Rectal smooth muscle tissue (tissue), 1 donor: ENCODE results near the gene MYH9.
"Not testable (repeated sequence)": the region's sequence is repeated elsewhere in the genome, so short reads cannot be mapped to it uniquely, and the experiment has no call there.

Experiments used
- H3K27ac ChIP-seq: one replicate; pipeline ENCODE4 v1.7.0; 2013; ENCODE audit warnings: low read depth, low read length, inconsistent platforms
- H3K27me3 ChIP-seq: one replicate; pipeline ENCODE4 v1.7.0; 2013; ENCODE audit warnings: low read length; ENCODE audit not compliant: control insufficient read depth, insufficient read depth
- H3K36me3 ChIP-seq: one replicate; pipeline ENCODE4 v1.7.0; 2013; ENCODE audit warnings: low read length; ENCODE audit not compliant: control insufficient read depth, insufficient read depth
- H3K4me1 ChIP-seq: one replicate; pipeline ENCODE4 v1.7.0; 2013; ENCODE audit warnings: low read length; ENCODE audit not compliant: control insufficient read depth, insufficient read depth
- H3K4me3 ChIP-seq: one replicate; pipeline ENCODE4 v1.7.0; 2013; ENCODE audit warnings: low read length
- H3K9ac ChIP-seq: one replicate; pipeline ENCODE4 v1.7.0; 2013; ENCODE audit warnings: low read length

Gene MYH9

DNA sequence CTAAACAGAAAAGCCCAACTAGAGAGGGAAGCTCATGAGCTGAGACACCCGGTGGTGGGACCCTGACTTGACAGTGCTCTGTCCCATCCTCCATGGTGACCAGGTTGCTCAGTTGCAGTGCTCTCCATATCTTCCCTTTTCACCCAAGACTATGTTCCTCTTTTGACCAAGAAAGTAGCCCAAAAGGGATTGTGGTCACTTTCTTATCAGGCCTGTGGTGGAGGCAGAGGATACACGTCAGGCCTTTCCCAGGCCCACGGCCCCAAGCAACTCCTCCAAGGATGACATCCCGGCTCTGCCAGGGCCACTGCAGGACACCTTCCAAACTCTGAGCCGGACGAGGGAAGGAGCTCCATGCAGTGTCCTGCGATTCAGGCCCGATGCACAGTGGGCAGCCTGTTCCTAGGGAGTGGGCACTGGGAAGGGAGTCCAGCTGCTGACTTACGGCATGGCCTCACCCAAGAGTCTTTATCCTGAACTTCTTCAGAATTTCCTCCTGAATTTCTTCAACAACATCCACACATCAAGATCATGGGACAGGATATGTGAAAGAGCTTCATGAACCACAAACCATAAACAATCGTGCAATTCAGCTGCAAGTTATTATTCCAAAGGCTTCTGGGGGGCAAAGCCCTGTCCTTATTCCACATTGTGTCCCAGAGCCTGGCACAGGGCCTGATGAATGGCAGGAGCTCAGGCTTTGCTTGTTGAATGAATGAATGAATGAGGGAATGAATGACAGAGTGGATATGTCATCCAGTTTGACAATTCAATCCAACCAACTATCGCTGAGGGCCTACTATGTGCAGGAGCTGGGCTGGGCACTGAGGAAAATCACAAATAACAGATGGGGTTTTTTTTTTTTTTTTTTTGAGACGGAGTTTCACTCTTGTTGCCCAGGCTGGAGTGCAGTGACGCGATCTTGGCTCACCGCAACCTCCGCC is 36.0 kb upstream of the MYH9 start:
- Histone ChIP-seq H3K4me1 (peaks cover 8% of the 10 kb centered on the region), H3K27me3 (no peaks in the 10 kb centered on the region), H3K4me3 (no peak overlapping the region), H3K9ac (no peak overlapping the region), H3K27ac (no peak overlapping the region), H3K36me3 (no peaks in the 10 kb centered on the region)

GRCh38 chr22:36422287-36423014 is 34.7 kb upstream of the MYH9 start:
- H3K4me3 ChIP-seq = no peak overlapping the region
- H3K4me1 ChIP-seq = peaks cover 10% of the 10 kb centered on the region
- H3K27me3 ChIP-seq = no peaks in the 10 kb centered on the region
- H3K27ac ChIP-seq = no peak overlapping the region
- no peaks in the 10 kb centered on the region for H3K36me3 ChIP-seq
- H3K9ac ChIP-seq = no peak overlapping the region

- Histone ChIP-seq H3K4me1 (peaks cover 10% of the 10 kb centered on the region), H3K27me3 (no peaks in the 10 kb centered on the region), H3K4me3 (no peak overlapping the region), H3K9ac (no peak overlapping the region), H3K27ac (peak overlapping the region; percentile 66), H3K36me3 (no peaks in the 10 kb centered on the region)
These were observed 32.4 kb upstream of the MYH9 start for GRCh38 chr22:36419912-36420882.

- peaks cover 10% of the 10 kb centered on the region for H3K4me1 ChIP-seq
- H3K27me3 ChIP-seq = no peaks in the 10 kb centered on the region
- H3K27ac ChIP-seq = peak overlapping the region; percentile 45
- no peaks in the 10 kb centered on the region for H3K36me3 ChIP-seq
- H3K9ac ChIP-seq = peak overlapping the region; percentile 2
- H3K4me3 ChIP-seq = peak overlapping the region; percentile 65
These were observed 31.6 kb upstream of the MYH9 start for GRCh38 chr22:36419177-36419911.

DNA sequence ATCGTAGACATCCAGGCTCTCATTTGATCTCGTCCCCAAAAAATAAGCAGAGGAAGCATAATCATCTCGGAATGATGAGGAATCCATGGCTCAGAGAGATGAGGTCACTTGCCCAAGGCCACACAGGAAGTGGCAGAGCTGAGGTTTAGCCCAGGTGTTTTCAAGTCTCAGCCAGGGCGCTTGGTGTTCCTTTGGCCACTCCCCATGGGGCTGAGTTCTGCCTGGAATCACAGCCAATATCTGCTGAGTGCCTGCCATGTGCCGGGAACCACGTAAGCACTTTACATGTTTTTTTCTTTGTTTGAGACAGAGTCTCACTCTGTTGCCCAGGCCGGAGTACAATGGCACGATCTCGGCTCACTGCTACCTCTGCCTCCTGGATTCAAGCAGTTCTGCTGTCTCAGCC is 29.5 kb upstream of the MYH9 start:
- no peak overlapping the region for H3K4me3 ChIP-seq
- H3K27me3 ChIP-seq = no peaks in the 10 kb centered on the region
- peaks cover 10% of the 10 kb centered on the region for H3K4me1 ChIP-seq
- H3K27ac ChIP-seq = no peak overlapping the region
- H3K9ac ChIP-seq = no peak overlapping the region
- H3K36me3 ChIP-seq = no peaks in the 10 kb centered on the region

DNA sequence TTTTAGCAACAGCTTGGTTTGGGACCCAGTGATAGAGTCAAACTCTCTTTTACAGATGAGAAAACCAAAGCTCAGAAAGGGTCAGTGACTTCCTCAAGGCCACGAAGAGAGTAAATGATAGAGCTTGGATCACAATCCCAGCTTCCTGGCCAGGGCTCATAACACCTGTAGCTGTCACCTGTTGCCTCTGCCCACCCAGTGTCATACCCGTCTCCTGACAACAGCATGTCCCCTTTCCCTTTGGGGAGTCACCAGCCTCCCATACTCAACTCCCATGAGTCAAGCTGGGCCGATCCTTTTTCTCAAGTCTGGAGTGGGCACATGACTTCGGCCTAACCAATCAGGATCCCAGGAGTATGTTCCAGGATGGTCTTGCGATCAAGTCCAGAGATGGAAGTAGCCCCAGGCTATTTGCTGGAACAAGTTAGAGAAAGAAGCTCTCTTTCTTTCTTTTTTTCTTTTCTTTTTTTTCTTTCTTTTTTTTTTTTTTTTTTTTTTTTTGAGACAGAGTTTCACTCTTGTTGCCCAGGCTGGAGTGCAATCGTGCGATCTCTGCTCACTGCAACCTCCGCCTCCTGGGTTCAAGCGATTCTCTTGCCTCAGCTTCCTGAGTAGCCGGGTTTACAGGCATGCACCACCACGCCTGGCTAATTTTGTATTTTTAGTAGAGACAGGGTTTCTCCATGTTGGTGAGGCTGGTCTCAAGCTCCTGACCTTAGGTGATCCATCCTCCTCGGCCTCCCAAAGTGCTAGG is 27.8 kb upstream of the MYH9 start:
- peaks cover 10% of the 10 kb centered on the region for H3K4me1 ChIP-seq

GRCh38 chr22:36413022-36413775 is 25.4 kb upstream of the MYH9 start:
- H3K4me1 ChIP-seq = no peaks in the 10 kb centered on the region
- H3K27ac ChIP-seq = no peak overlapping the region
- no peaks in the 10 kb centered on the region for H3K36me3 ChIP-seq
- H3K4me3 ChIP-seq = no peak overlapping the region
- no peak overlapping the region for H3K9ac ChIP-seq
- H3K27me3 ChIP-seq = no peaks in the 10 kb centered on the region

More for the DNA sequence above, 27.8 kb upstream of the MYH9 start:
- Histone ChIP-seq H3K27me3 (no peaks in the 10 kb centered on the region), H3K9ac (no peak overlapping the region), H3K36me3 (no peaks in the 10 kb centered on the region), H3K27ac (no peak overlapping the region), H3K4me3 (no peak overlapping the region)

- no peaks in the 10 kb centered on the region for H3K27me3 ChIP-seq
- no peak overlapping the region for H3K4me3 ChIP-seq
- H3K9ac ChIP-seq = no peak overlapping the region
- no peaks in the 10 kb centered on the region for H3K4me1 ChIP-seq
- no peak overlapping the region for H3K27ac ChIP-seq
- H3K36me3 ChIP-seq = no peaks in the 10 kb centered on the region
These were observed 24.0 kb upstream of the MYH9 start for GRCh38 chr22:36411589-36412258.

- no peaks in the 10 kb centered on the region for H3K4me1 ChIP-seq
- peak overlapping the region; percentile 47 for H3K4me3 ChIP-seq
- peak overlapping the region; percentile 34 for H3K27ac ChIP-seq
- no peaks in the 10 kb centered on the region for H3K27me3 ChIP-seq
- no peak overlapping the region for H3K9ac ChIP-seq
- no peaks in the 10 kb centered on the region for H3K36me3 ChIP-seq
These were observed 22.4 kb upstream of the MYH9 start for GRCh38 chr22:36409911-36410756.

DNA sequence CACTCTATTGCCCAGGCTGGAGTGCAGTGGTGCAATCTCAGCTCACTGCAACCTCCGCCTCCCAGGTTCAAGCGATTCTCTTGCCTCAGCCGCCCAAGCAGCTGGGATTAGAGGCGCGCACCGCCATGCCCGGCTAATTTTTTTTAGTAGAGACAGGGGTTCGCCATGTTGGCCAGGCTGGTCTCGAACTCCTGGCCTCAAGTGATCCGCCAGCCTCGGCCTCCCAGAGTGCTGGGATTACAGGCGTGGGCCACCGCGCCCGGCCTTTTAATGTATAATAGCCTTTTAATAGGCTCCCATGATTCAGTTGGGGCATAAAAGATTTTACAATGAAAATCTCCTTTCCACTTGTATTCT is 21.8 kb upstream of the MYH9 start:
- not testable (repeated sequence) for H3K36me3 ChIP-seq, H3K4me1 ChIP-seq, H3K27me3 ChIP-seq, H3K27ac ChIP-seq, H3K4me3 ChIP-seq, H3K9ac ChIP-seq
